Liver (tissue), 2 donors: ENCODE measurements around the gene ITGB2.

ENCODE experiments used
- YY1 ChIP-seq: IDR thresholded peaks from 2 replicates; pipeline ENCODE4 v1.6.1; 2016; ENCODE audit warnings: antibody characterized with exemption, mild to moderate bottlenecking
- TF ChIP-seq, protein P1 (sequence below): fragments of 150-350 bp; IDR thresholded peaks from 2 replicates; pipeline ENCODE4 v1.5.1; 2017; ENCODE audit warnings: improper control_type of control experiment, low read depth, low read length; ENCODE audit not compliant: missing input control
- donor health status: healthy.

DNA sequence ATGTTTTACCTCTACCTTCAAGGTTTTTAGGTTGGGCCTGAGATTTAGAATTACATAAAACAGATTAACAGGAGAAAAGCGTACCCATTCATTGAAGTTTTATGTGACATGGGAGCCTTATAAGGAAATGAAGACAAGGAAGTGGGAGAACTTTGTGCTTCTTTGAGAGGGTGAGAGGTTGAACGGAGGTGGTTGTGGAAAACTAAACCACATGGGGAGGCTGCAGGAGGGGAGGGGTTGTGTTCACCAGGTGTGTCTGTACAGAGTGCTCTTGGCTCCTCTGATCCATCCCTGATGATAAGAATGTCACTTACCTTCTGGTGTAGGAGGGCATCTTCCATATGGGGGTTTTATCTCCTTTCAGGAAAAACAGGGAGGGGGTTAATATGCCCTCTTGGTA lies 21.9 kb upstream of the ITGB2 start:
- TF ChIP-seq YY1: no peak
- TF ChIP-seq, protein P1, sequence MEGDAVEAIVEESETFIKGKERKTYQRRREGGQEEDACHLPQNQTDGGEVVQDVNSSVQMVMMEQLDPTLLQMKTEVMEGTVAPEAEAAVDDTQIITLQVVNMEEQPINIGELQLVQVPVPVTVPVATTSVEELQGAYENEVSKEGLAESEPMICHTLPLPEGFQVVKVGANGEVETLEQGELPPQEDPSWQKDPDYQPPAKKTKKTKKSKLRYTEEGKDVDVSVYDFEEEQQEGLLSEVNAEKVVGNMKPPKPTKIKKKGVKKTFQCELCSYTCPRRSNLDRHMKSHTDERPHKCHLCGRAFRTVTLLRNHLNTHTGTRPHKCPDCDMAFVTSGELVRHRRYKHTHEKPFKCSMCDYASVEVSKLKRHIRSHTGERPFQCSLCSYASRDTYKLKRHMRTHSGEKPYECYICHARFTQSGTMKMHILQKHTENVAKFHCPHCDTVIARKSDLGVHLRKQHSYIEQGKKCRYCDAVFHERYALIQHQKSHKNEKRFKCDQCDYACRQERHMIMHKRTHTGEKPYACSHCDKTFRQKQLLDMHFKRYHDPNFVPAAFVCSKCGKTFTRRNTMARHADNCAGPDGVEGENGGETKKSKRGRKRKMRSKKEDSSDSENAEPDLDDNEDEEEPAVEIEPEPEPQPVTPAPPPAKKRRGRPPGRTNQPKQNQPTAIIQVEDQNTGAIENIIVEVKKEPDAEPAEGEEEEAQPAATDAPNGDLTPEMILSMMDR: no peak
